Measurements from ENCODE around the gene CLN5.

The CLN5 gene

DNA sequence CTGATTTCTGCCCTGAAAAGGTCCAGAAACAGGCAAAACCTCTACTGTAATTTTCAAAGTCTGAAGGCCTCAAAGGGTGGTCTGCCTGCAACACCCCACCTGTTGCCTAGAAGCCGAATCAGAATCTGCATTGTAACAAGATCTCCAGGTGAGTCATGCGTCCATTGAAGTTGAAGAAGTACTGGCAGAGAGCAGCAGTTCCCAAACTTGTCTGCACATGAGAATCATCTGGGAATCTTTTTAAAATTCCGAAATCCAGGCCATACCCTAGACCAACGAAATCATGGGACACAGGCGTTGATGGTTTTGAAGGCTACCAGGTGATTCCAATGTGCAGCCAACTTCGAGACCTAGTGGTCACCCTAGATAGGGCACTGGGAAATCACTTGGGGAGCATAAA is 16.0 kb upstream of the CLN5 start:
- H3K4me3 ChIP-seq (ENCODE audit: low read depth, low read length) = no peak overlapping the region
- TF ChIP-seq, protein P1, sequence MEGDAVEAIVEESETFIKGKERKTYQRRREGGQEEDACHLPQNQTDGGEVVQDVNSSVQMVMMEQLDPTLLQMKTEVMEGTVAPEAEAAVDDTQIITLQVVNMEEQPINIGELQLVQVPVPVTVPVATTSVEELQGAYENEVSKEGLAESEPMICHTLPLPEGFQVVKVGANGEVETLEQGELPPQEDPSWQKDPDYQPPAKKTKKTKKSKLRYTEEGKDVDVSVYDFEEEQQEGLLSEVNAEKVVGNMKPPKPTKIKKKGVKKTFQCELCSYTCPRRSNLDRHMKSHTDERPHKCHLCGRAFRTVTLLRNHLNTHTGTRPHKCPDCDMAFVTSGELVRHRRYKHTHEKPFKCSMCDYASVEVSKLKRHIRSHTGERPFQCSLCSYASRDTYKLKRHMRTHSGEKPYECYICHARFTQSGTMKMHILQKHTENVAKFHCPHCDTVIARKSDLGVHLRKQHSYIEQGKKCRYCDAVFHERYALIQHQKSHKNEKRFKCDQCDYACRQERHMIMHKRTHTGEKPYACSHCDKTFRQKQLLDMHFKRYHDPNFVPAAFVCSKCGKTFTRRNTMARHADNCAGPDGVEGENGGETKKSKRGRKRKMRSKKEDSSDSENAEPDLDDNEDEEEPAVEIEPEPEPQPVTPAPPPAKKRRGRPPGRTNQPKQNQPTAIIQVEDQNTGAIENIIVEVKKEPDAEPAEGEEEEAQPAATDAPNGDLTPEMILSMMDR (IDR thresholded peaks at IDR 0.05; ENCODE audit: borderline replicate concordance, insufficient read depth, low read depth, low read length) = no peak

DNA sequence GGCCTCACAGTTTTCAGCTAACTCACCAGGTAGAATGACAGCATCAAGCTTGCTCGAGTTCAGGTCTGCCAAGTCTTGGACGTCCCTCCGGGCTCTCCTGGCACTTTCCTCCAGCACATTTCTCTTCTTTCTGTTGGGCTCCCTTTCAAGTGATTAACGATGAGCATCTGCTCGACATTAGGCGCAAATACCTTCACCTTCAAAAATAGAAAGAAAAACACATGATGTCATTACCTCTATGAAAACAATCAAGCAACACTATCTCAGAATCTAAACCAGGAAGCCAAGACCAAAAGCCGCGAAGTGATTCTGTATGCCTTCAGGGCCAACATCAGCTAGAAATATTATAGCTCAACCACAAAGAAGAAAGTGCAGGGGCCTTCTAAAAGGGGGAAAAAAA is 15.4 kb upstream of the CLN5 start:
- TF ChIP-seq, protein P1 (IDR thresholded peaks at IDR 0.05; ENCODE audit: borderline replicate concordance, insufficient read depth, low read depth, low read length) = no peak
- H3K4me3 ChIP-seq (ENCODE audit: low read depth, low read length) = no peak overlapping the region

DNA sequence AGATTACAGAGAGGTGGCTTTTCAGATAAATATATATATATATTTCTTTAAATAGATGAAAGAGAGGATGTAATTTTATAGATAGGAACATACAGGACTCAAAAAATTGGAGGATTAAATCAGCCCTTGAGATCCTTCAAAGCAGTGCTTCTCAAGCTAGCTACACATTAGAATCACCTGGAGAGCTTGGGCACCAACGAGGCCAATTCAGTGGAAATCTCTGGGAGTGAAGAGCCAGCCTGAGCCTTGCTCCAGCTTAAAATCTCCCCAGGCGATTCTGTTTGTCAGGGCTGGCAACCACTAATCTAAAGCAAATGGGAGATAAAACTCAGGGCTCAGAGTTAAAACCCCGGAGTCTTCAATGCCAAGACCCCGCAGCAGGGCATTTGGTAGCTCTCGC is 15.0 kb upstream of the CLN5 start:
- TF ChIP-seq, protein P1 (IDR thresholded peaks at IDR 0.05; ENCODE audit: borderline replicate concordance, insufficient read depth, low read depth, low read length) = no peak
- H3K4me3 ChIP-seq (ENCODE audit: low read depth, low read length) = no peak overlapping the region

DNA sequence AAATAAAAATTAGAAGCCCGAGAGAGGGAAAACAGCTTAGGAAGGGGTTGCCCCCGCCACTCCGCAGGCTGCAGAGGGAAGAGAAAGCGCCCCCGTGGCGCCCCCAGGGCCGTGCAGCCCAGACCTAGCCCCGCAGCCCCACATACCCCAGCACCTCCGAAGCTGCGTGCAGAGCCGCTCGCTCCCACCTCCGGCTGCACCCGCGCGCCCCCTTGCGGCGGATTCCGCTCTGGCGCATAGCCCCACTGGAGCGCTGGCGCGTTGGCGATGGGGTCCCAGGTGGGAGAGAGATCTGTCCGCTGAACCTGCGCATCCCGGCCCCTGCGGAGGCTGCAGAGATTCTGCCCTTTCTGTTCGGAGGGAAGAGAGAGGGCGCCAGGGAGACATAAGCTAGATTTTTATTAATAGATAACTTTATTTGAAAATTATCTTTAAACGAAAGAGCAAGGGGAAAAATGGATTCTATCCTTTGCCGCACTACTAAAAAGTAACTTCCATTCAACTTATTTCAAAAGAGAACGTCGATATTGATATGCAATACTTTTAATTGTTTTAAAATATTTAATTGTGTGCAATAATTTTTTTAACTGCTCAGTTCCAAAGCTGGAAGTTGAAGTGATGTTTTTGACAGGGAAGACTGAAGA is 11.7 kb upstream of the CLN5 start:
- TF ChIP-seq, protein P1 (IDR thresholded peaks at IDR 0.05; ENCODE audit: borderline replicate concordance, insufficient read depth, low read depth, low read length) = peak; percentile 100
- no peak overlapping the region for H3K4me3 ChIP-seq (ENCODE audit: low read depth, low read length)

DNA sequence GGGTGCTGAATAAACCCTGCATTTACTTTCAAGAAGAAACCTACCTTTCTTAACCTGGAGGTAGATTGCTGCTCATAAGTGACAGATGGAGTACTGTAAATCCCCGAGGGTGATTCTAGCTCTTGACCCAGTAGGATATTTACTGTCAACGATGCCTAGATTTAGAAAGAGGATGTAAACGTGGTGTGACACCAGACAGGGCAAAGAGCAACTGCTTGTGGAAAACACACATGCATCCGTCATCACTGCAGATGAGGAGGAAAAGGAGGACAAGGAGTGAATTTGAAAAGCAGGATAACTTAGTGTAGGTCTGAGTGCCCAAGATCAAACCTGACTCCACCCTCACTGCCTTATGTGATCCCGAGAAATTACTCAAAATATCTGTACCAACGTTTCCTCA is 9.8 kb upstream of the CLN5 start:
- TF ChIP-seq, protein P1 (IDR thresholded peaks at IDR 0.05; ENCODE audit: borderline replicate concordance, insufficient read depth, low read depth, low read length) = no peak
- no peak overlapping the region for H3K4me3 ChIP-seq (ENCODE audit: low read depth, low read length)

DNA sequence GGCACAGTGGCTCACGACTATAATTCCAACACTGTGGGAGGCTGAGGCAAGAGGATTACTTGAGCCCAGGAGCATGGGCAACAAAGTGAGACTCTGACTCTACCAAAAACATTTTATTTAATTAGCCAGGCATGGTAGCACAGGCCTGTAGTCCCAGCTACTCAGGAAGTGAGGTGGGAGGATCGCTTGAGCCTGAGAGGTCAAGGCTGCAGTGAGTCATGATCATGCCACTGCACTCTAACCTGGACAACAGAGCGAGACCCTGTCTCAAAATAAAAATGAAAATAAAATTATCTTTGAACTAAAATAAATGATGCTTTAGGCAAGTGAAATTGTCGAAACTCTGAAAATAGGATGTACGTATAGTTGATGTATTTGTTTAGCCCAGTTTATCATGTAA is 8.2 kb upstream of the CLN5 start:
- TF ChIP-seq, protein P1 (IDR thresholded peaks at IDR 0.05; ENCODE audit: borderline replicate concordance, insufficient read depth, low read depth, low read length) = no peak
- H3K4me3 ChIP-seq (ENCODE audit: low read depth, low read length) = no peak overlapping the region

DNA sequence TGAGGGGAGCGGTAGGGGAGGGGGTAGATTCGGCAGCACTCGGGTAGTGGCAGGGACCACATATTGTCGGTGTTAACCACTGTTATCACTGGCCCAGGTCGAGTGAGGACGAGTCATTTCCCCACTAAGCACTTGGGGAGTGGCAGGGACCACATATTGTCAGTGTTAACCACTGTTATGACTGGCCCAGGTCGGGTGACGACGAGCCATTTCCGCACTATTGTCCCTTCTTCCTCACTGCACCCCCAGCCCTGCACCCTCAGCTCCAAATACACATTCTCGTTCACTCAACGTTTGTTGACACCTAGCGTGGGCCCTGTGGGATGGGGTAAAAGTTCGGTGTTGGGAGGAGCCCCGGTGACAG is 467 bp upstream of the CLN5 start:
- H3K4me3 ChIP-seq (ENCODE audit: low read depth, low read length) = peak overlapping the region; percentile 71
- TF ChIP-seq, protein P1 (IDR thresholded peaks at IDR 0.05; ENCODE audit: borderline replicate concordance, insufficient read depth, low read depth, low read length) = no peak

All from GM12875 (cell line).